ENCODE data around the gene BMP7.

GRCh38 chr20:57123504-57123903 is 142.9 kb downstream of the BMP7 start:
- TF ChIP-seq CTCF (tag by site-specific recombination; IDR thresholded peaks at IDR 0.05) (no peak), ZNF133 (tag by site-specific recombination; IDR thresholded peaks at IDR 0.05) (no peak), ZNF214 (tag by site-specific recombination; IDR thresholded peaks at IDR 0.05; ENCODE audit: borderline replicate concordance) (no peak)
